NOMO-1 (cell line): ENCODE results near the gene KDR.

ENCODE experiments used
- DNase-seq, 2 experiments: peaks; one replicate each; lab custom pipeline; 2025; ENCODE audit not compliant: unreplicated experiment in 2 of 2; lab: John Stamatoyannopoulos, UW

The KDR gene

GRCh38 chr4:55032179-55032578, 93.2 kb downstream of the KDR start:
- DNase-seq = no peak

- no peak for DNase-seq
These were observed 94.2 kb downstream of the KDR start for GRCh38 chr4:55031158-55031557.

GRCh38 chr4:55030589-55030988, 94.8 kb downstream of the KDR start:
- no peak for DNase-seq

GRCh38 chr4:55029821-55030503, 95.4 kb downstream of the KDR start:
- DNase-seq = no peak

GRCh38 chr4:55029321-55029720, 96.1 kb downstream of the KDR start:
- no peak for DNase-seq
